Renal pelvis (tissue), 4 donors: ENCODE data around the gene NIN. TPM values are rescaled to one million over a fixed set of nuclear protein-coding genes. Genes with fewer than 3 reads are reported as not detected.

ENCODE experiments used
- DNase-seq: peaks from one replicate; pipeline ENCODE4 v3.0.0-alpha.2; 2013
- polyA plus RNA-seq, 3 donors: library from polyadenylated mRNA; unstranded; fragments of 120-200 nt; gene quantifications; one replicate each; pipeline ENCODE4 v1.2.1, GENCODE V29; 2013; ENCODE audit not compliant: insufficient read length in 3 of 3

The NIN gene
- polyA plus RNA-seq, 3 donors = 28.5 to 38.2 (median 38.1) TPM

GRCh38 chr14:50795909-50796308 is 35.1 kb downstream of the NIN start:
- no peak for DNase-seq

GRCh38 chr14:50795142-50795541 is 35.8 kb downstream of the NIN start:
- no peak for DNase-seq

- peak; percentile 33 for DNase-seq
Measured at GRCh38 chr14:50794068-50794645, 36.8 kb downstream of the NIN start.

GRCh38 chr14:50792634-50793068 is 38.3 kb downstream of the NIN start:
- DNase-seq = no peak

- no peak for DNase-seq
Measured at GRCh38 chr14:50792051-50792477, 38.9 kb downstream of the NIN start.

GRCh38 chr14:50791201-50791600 is 39.8 kb downstream of the NIN start:
- no peak for DNase-seq

GRCh38 chr14:50790589-50790988 is 40.4 kb downstream of the NIN start:
- no peak for DNase-seq

GRCh38 chr14:50786751-50787464 is 44.1 kb downstream of the NIN start:
- no peak for DNase-seq

- DNase-seq = no peak
Measured at GRCh38 chr14:50785457-50786063, 45.4 kb downstream of the NIN start.

GRCh38 chr14:50784683-50785456 is 46.1 kb downstream of the NIN start:
- no peak for DNase-seq

- DNase-seq = no peak
Measured at GRCh38 chr14:50783563-50783962, 47.4 kb downstream of the NIN start.

- no peak for DNase-seq
Measured at GRCh38 chr14:50780393-50780792, 50.6 kb downstream of the NIN start.

GRCh38 chr14:50778721-50779483 is 52.1 kb downstream of the NIN start:
- no peak for DNase-seq

- DNase-seq = no peak
Measured at GRCh38 chr14:50776522-50776921, 54.4 kb downstream of the NIN start.

- no peak for DNase-seq
Measured at GRCh38 chr14:50775357-50775756, 55.6 kb downstream of the NIN start.

- no peak for DNase-seq
Measured at GRCh38 chr14:50774542-50775267, 56.3 kb downstream of the NIN start.

- no peak for DNase-seq
Measured at GRCh38 chr14:50773632-50774541, 57.1 kb downstream of the NIN start.

- no peak for DNase-seq
Measured at GRCh38 chr14:50772412-50772811, 58.5 kb downstream of the NIN start.

GRCh38 chr14:50770586-50770985 is 60.4 kb downstream of the NIN start:
- DNase-seq = no peak
